Mammary epithelial cell (primary cell): Measurements from ENCODE around the gene TMCC1.

ENCODE experiments used
- EZH2 ChIP-seq: IDR thresholded peaks from 2 replicates; pipeline ENCODE4 v1.6.1; 2012; ENCODE audit warnings: low read length, inconsistent platforms, borderline replicate concordance
- TF ChIP-seq, protein P1 (sequence below), 2 donors: IDR thresholded peaks in 1 of 2; conservative IDR thresholded peaks in 1 of 2; 2 replicates each; pipeline ENCODE4 v1.5.1; 2011 to 2012; ENCODE audit warnings: inconsistent platforms in 2 of 2, low read length in 2 of 2, mild to moderate bottlenecking in 2 of 2, control low read depth in 1 of 2, low read depth in 1 of 2; ENCODE audit not compliant: insufficient read depth in 1 of 2; ENCODE audit errors: extremely low read depth in 1 of 2

DNA sequence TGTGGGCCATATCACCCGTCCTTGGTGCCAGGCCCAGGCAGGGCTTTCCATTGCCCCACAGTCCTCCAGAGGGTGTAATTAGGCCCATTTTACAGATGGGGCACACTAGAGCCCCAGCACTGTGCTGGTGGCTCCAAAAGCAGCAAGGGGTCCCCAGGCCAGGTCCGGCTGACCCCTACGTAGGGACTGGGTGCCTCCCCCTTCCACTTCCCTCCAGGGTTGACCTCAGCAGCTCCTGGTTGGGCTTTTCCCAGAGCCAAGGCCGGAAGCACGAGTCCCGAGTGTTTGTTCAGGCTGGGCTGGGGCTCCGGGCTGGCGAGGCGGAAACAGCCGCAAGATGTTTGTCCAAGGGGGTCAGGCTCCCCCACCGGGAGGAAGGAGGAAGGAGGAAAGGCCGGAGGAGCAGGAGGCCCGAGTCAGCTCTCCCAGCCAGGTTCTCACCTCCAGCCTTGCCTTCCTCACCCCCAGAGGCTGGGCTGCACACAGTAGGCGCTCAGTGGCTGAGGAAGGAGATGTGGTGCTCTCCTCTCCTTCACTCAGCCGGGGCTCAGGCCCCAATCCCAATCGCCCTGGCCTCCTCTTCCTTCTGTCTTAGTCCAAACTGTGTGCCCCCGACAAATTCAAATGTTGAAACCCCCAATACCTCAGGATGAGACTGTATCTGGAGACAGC lies 269.9 kb downstream of the TMCC1 start:
- TF ChIP-seq, protein P1, sequence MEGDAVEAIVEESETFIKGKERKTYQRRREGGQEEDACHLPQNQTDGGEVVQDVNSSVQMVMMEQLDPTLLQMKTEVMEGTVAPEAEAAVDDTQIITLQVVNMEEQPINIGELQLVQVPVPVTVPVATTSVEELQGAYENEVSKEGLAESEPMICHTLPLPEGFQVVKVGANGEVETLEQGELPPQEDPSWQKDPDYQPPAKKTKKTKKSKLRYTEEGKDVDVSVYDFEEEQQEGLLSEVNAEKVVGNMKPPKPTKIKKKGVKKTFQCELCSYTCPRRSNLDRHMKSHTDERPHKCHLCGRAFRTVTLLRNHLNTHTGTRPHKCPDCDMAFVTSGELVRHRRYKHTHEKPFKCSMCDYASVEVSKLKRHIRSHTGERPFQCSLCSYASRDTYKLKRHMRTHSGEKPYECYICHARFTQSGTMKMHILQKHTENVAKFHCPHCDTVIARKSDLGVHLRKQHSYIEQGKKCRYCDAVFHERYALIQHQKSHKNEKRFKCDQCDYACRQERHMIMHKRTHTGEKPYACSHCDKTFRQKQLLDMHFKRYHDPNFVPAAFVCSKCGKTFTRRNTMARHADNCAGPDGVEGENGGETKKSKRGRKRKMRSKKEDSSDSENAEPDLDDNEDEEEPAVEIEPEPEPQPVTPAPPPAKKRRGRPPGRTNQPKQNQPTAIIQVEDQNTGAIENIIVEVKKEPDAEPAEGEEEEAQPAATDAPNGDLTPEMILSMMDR (conservative IDR thresholded peaks at IDR 0.05 in 1 of 2, IDR thresholded peaks at IDR 0.05 in 1 of 2; ENCODE audit: extremely low read depth in 1 of 2, insufficient read depth in 1 of 2, low read depth in 1 of 2, low read length in 2 of 2) = no peak
- TF ChIP-seq EZH2 = no peak
